ENCODE measurements around the gene ATP8A2.

ATP8A2 gene

GRCh38 chr13:26021516-26021915, 649.7 kb downstream of the ATP8A2 start:
- Mint-ChIP-seq H3K4me3 (no peak overlapping the region), H3K36me3 (ENCODE audit: insufficient read depth) (no peaks in the 10 kb centered on the region), H3K4me1 (ENCODE audit: low read depth in 2 of 2) (no peaks in the 10 kb centered on the region), H3K27me3 (peaks cover 10 to 41% of the 10 kb centered on the region in 2 donors), H3K9me3 (no peaks in the 10 kb centered on the region), H3K27ac (no peak overlapping the region)
- ATAC-seq (replicated peaks), result no peak
- DNase-seq, result no peak

- Mint-ChIP-seq H3K36me3 (ENCODE audit: insufficient read depth) (no peaks in the 10 kb centered on the region), H3K4me3 (no peak overlapping the region), H3K27ac (no peak overlapping the region), H3K4me1 (ENCODE audit: low read depth in 2 of 2) (no peaks in the 10 kb centered on the region), H3K9me3 (no peaks in the 10 kb centered on the region), H3K27me3 (peaks cover 10 to 41% of the 10 kb centered on the region in 2 donors)
- no peak for DNase-seq
- ATAC-seq (replicated peaks), result no peak
Measured at GRCh38 chr13:26021956-26022355, 650.2 kb downstream of the ATP8A2 start.

- ATAC-seq (replicated peaks), result no peak
Measured at GRCh38 chr13:26022538-26023292, 650.9 kb downstream of the ATP8A2 start.

GRCh38 chr13:26024558-26024957, 652.8 kb downstream of the ATP8A2 start:
- Mint-ChIP-seq H3K4me1 (ENCODE audit: low read depth in 2 of 2) (no peaks in the 10 kb centered on the region), H3K36me3 (ENCODE audit: insufficient read depth) (no peaks in the 10 kb centered on the region), H3K27ac (no peak overlapping the region), H3K27me3 (peaks cover 18 to 32% of the 10 kb centered on the region in 2 donors), H3K9me3 (no peaks in the 10 kb centered on the region), H3K4me3 (no peak overlapping the region)
- no peak for ATAC-seq (replicated peaks)
- DNase-seq, result no peak

More at GRCh38 chr13:26022538-26023292, 650.9 kb downstream of the ATP8A2 start:
- Mint-ChIP-seq H3K9me3 (no peaks in the 10 kb centered on the region), H3K27ac (no peak overlapping the region), H3K4me3 (no peak overlapping the region), H3K36me3 (ENCODE audit: insufficient read depth) (no peaks in the 10 kb centered on the region), H3K4me1 (ENCODE audit: low read depth in 2 of 2) (no peaks in the 10 kb centered on the region), H3K27me3 (peaks cover 14 to 39% of the 10 kb centered on the region in 2 donors)
- DNase-seq, result no peak

GRCh38 chr13:26025196-26025595, 653.4 kb downstream of the ATP8A2 start:
- no peaks in the 10 kb centered on the region for H3K9me3 Mint-ChIP-seq

GRCh38 chr13:26025771-26026170, 654.0 kb downstream of the ATP8A2 start:
- Mint-ChIP-seq H3K27ac (no peak overlapping the region), H3K4me1 (ENCODE audit: low read depth in 2 of 2) (no peaks in the 10 kb centered on the region)

More at GRCh38 chr13:26025196-26025595, 653.4 kb downstream of the ATP8A2 start:
- Mint-ChIP-seq H3K4me3 (no peak overlapping the region), H3K27me3 (peaks cover 19 to 32% of the 10 kb centered on the region in 2 donors), H3K4me1 (ENCODE audit: low read depth in 2 of 2) (no peaks in the 10 kb centered on the region), H3K36me3 (ENCODE audit: insufficient read depth) (no peaks in the 10 kb centered on the region), H3K27ac (no peak overlapping the region)
- no peak for ATAC-seq (replicated peaks)
- no peak for DNase-seq

GRCh38 chr13:26026211-26026610, 654.4 kb downstream of the ATP8A2 start:
- Mint-ChIP-seq H3K4me3 (no peak overlapping the region), H3K27ac (no peak overlapping the region), H3K36me3 (ENCODE audit: insufficient read depth) (no peaks in the 10 kb centered on the region), H3K27me3 (peaks cover 20 to 31% of the 10 kb centered on the region in 2 donors), H3K9me3 (no peaks in the 10 kb centered on the region), H3K4me1 (ENCODE audit: low read depth in 2 of 2) (no peaks in the 10 kb centered on the region)
- no peak for ATAC-seq (replicated peaks)
- DNase-seq, result no peak

More at GRCh38 chr13:26025771-26026170, 654.0 kb downstream of the ATP8A2 start:
- H3K27me3 Mint-ChIP-seq, result peaks cover 22 to 31% of the 10 kb centered on the region in 2 donors
- no peaks in the 10 kb centered on the region for H3K36me3 Mint-ChIP-seq (ENCODE audit: insufficient read depth)
- H3K4me3 Mint-ChIP-seq, result no peak overlapping the region
- H3K9me3 Mint-ChIP-seq, result no peaks in the 10 kb centered on the region
- ATAC-seq (replicated peaks) (no peak), DNase-seq (no peak)

GRCh38 chr13:26029581-26030136, 657.9 kb downstream of the ATP8A2 start:
- ATAC-seq (replicated peaks) (no peak), DNase-seq (no peak)
- no peak overlapping the region for H3K27ac Mint-ChIP-seq
- H3K27me3 Mint-ChIP-seq, result peaks cover 29 to 39% of the 10 kb centered on the region in 2 donors
- no peaks in the 10 kb centered on the region for H3K36me3 Mint-ChIP-seq (ENCODE audit: insufficient read depth)
- no peak overlapping the region for H3K4me3 Mint-ChIP-seq
- H3K4me1 Mint-ChIP-seq (ENCODE audit: low read depth in 2 of 2), result no peaks in the 10 kb centered on the region
- H3K9me3 Mint-ChIP-seq, result no peaks in the 10 kb centered on the region

- ATAC-seq (replicated peaks), result no peak
- Mint-ChIP-seq H3K27me3 (peaks cover 29 to 33% of the 10 kb centered on the region in 2 donors), H3K27ac (no peak overlapping the region), H3K9me3 (no peaks in the 10 kb centered on the region), H3K4me3 (no peak overlapping the region), H3K36me3 (ENCODE audit: insufficient read depth) (no peaks in the 10 kb centered on the region), H3K4me1 (ENCODE audit: low read depth in 2 of 2) (no peaks in the 10 kb centered on the region)
- no peak for DNase-seq
Measured at GRCh38 chr13:26030331-26030730, 658.6 kb downstream of the ATP8A2 start.

- Mint-ChIP-seq H3K4me3 (no peak overlapping the region), H3K36me3 (ENCODE audit: insufficient read depth) (no peaks in the 10 kb centered on the region)
- DNase-seq, result no peak
Measured at GRCh38 chr13:26034018-26034417, 662.2 kb downstream of the ATP8A2 start.

GRCh38 chr13:26036383-26036782, 664.6 kb downstream of the ATP8A2 start:
- no peak for ATAC-seq (replicated peaks)
- H3K4me3 Mint-ChIP-seq, result no peak overlapping the region
- no peaks in the 10 kb centered on the region for H3K4me1 Mint-ChIP-seq (ENCODE audit: low read depth in 2 of 2)
- DNase-seq, result no peak
- H3K27ac Mint-ChIP-seq, result no peak overlapping the region
- H3K27me3 Mint-ChIP-seq, result peaks cover 17 to 19% of the 10 kb centered on the region in 2 donors
- no peaks in the 10 kb centered on the region for H3K36me3 Mint-ChIP-seq (ENCODE audit: insufficient read depth)
- no peaks in the 10 kb centered on the region for H3K9me3 Mint-ChIP-seq

More at GRCh38 chr13:26034018-26034417, 662.2 kb downstream of the ATP8A2 start:
- H3K27ac Mint-ChIP-seq, result no peak overlapping the region
- no peaks in the 10 kb centered on the region for H3K9me3 Mint-ChIP-seq
- no peak for ATAC-seq (replicated peaks)
- H3K4me1 Mint-ChIP-seq (ENCODE audit: low read depth in 2 of 2), result no peaks in the 10 kb centered on the region
- H3K27me3 Mint-ChIP-seq, result peaks cover 21 to 28% of the 10 kb centered on the region in 2 donors

GRCh38 chr13:26037302-26037701, 665.5 kb downstream of the ATP8A2 start:
- Mint-ChIP-seq H3K4me3 (no peak overlapping the region), H3K9me3 (no peaks in the 10 kb centered on the region), H3K4me1 (ENCODE audit: low read depth in 2 of 2) (no peaks in the 10 kb centered on the region), H3K36me3 (ENCODE audit: insufficient read depth) (no peaks in the 10 kb centered on the region), H3K27ac (no peak overlapping the region), H3K27me3 (peaks cover 11 to 17% of the 10 kb centered on the region in 2 donors)
- ATAC-seq (replicated peaks) (no peak), DNase-seq (no peak)

- peaks cover 2 to 6% of the 10 kb centered on the region in 2 donors for H3K27me3 Mint-ChIP-seq
- no peaks in the 10 kb centered on the region for H3K9me3 Mint-ChIP-seq
- no peak for DNase-seq
- H3K4me1 Mint-ChIP-seq (ENCODE audit: low read depth in 2 of 2), result no peaks in the 10 kb centered on the region
- H3K36me3 Mint-ChIP-seq (ENCODE audit: insufficient read depth), result no peaks in the 10 kb centered on the region
- ATAC-seq (replicated peaks), result no peak
- no peak overlapping the region for H3K27ac Mint-ChIP-seq
- no peak overlapping the region for H3K4me3 Mint-ChIP-seq
Measured at GRCh38 chr13:26038931-26039475, 667.2 kb downstream of the ATP8A2 start.

GRCh38 chr13:26041444-26041843, 669.7 kb downstream of the ATP8A2 start:
- ATAC-seq (replicated peaks), result no peak
- Mint-ChIP-seq H3K27ac (no peak overlapping the region), H3K4me1 (ENCODE audit: low read depth in 2 of 2) (no peaks in the 10 kb centered on the region)

More at GRCh38 chr13:26041444-26041843, 669.7 kb downstream of the ATP8A2 start:
- Mint-ChIP-seq H3K27me3 (peaks cover under 1 to 6% of the 10 kb centered on the region in 2 donors), H3K36me3 (ENCODE audit: insufficient read depth) (no peaks in the 10 kb centered on the region), H3K4me3 (no peak overlapping the region), H3K9me3 (no peaks in the 10 kb centered on the region)
- no peak for DNase-seq

Data from effector memory CD8-positive, alpha-beta T cell (primary cell).